ENCODE data around the gene IGF2BP3. TPM values are rescaled to one million over a fixed set of nuclear protein-coding genes. Genes with fewer than 3 reads are reported as not detected.
"Not testable (repeated sequence)": the region's sequence is repeated elsewhere in the genome, so short reads cannot be mapped to it uniquely, and the experiment has no call there.

The IGF2BP3 gene
- 99.3 and 107 TPM in 2 replicates for total RNA-seq (ENCODE audit: low replicate concordance)
- long read RNA-seq, full-length matches to known transcripts = 158 of 282 reads
- long read RNA-seq, partial matches to known transcripts = 78 of 282 reads
- long read RNA-seq, other reads (novel, unspliced or antisense) = 46 of 282 reads

- Mint-ChIP-seq H3K27ac (peak within 1 kb of the TSS; percentile 100), H3K27me3 (no peaks in the 10 kb centered on the region), H3K4me3 (peak within 1 kb of the TSS; percentile 91), H3K9me3 (no peaks in the 10 kb centered on the region), H3K36me3 (peaks cover 3% of the 10 kb centered on the region), H3K4me1 (ENCODE audit: unreplicated experiment) (peaks cover 19% of the 10 kb centered on the region)
- TF ChIP-seq CTCF (conservative IDR thresholded peaks at IDR 0.05) = no peak
- DNase-seq (ENCODE audit: extremely low spot score, unreplicated experiment) = peak; percentile 89
Measured at GRCh38 chr7:23470330-23471105, at the start of gene IGF2BP3. Gene IGF2BP3 (minus strand): TSS chr7:23470491. CDS start chr7:23470110, 381 bp downstream.

DNA sequence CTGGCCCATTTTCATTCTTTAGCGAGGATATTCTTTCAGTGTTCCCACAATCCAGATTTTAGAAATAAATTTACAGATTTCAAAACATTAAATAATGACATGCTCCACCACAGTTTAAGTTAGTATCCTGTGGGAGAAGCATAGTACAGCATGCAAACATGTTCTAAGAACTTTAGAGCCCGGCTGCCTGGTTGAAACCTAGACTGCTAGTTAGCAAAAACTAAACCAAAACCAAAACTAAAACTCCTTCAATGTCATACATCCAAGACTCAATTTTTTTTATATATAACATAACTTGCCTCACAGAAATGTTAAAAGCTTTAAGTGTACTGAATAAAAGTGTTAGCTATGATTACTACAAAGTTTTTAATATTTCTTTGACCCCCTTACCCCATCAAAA is 44.5 kb upstream of the IGF2BP3 start:
- no peaks in the 10 kb centered on the region for H3K27me3 Mint-ChIP-seq
- peak overlapping the region; percentile 89 for H3K27ac Mint-ChIP-seq
- H3K36me3 Mint-ChIP-seq = peaks cover 50% of the 10 kb centered on the region
- H3K4me1 Mint-ChIP-seq (ENCODE audit: unreplicated experiment) = no peaks in the 10 kb centered on the region
- DNase-seq (ENCODE audit: extremely low spot score, unreplicated experiment) = no peak
- TF ChIP-seq CTCF (conservative IDR thresholded peaks at IDR 0.05) = no peak
- H3K9me3 Mint-ChIP-seq = no peaks in the 10 kb centered on the region
- no peak overlapping the region for H3K4me3 Mint-ChIP-seq

- not testable (repeated sequence) for H3K27me3 Mint-ChIP-seq; H3K4me1 Mint-ChIP-seq (ENCODE audit: unreplicated experiment); DNase-seq (ENCODE audit: extremely low spot score, unreplicated experiment); H3K4me3 Mint-ChIP-seq; H3K9me3 Mint-ChIP-seq
- peaks cover 47% of the 10 kb centered on the region for H3K36me3 Mint-ChIP-seq
- peak overlapping the region; percentile 89 for H3K27ac Mint-ChIP-seq
Measured at GRCh38 chr7:23513746-23514145, 43.5 kb upstream of the IGF2BP3 start.

DNA sequence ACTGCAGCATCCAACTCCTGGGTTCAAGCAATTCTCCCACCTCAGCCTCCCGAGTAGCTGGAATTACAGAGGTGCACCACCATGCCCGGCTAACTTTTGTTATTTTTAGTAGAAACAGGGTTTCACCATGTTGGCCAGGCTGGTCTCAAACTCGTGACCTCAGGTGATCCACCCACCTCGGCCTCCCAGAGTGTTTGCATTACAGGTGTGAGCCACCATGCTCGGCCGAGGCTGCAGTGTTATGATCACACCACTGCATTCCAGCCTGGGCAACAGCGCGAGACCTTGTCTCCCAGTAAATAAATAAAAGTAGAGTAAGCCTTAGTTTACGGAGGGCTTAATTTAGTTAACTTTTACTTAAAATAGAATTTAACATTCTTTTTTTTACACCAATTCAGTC is 23.7 kb upstream of the IGF2BP3 start:
- H3K4me3 Mint-ChIP-seq = no peak overlapping the region
- TF ChIP-seq CTCF (conservative IDR thresholded peaks at IDR 0.05) = no peak

DNA sequence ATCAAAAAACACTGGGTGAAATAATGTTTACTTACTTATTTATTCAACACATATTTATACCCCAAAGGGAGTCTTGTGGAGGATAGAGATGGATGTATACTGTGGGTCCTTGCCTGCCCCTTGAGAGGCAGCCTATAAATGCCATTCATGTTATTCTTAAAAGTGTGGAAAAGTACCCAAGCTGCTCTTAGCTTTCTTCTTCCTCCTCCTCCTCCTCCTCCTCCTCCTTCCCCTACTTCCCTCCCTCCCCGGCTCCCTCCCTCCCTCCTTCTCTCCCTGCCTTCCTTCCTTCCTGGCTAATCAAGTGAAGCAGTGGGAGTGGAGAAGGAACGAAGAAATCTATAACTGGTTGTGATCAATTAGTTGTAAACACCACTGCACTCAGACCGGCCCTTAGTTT is 21.2 kb upstream of the IGF2BP3 start:
- Mint-ChIP-seq H3K9me3 (no peaks in the 10 kb centered on the region), H3K4me3 (no peak overlapping the region), H3K4me1 (ENCODE audit: unreplicated experiment) (no peaks in the 10 kb centered on the region), H3K36me3 (no peaks in the 10 kb centered on the region), H3K27ac (no peak overlapping the region), H3K27me3 (no peaks in the 10 kb centered on the region)
- no peak for TF ChIP-seq CTCF (conservative IDR thresholded peaks at IDR 0.05)
- DNase-seq (ENCODE audit: extremely low spot score, unreplicated experiment) = no peak

More for the DNA sequence above, 23.7 kb upstream of the IGF2BP3 start:
- Mint-ChIP-seq H3K27me3 (no peaks in the 10 kb centered on the region), H3K36me3 (peaks cover 5% of the 10 kb centered on the region), H3K9me3 (no peaks in the 10 kb centered on the region), H3K4me1 (ENCODE audit: unreplicated experiment) (no peaks in the 10 kb centered on the region), H3K27ac (no peak overlapping the region)
- no peak for DNase-seq (ENCODE audit: extremely low spot score, unreplicated experiment)

GRCh38 chr7:23490357-23491135 is 20.3 kb upstream of the IGF2BP3 start:
- H3K36me3 Mint-ChIP-seq = no peaks in the 10 kb centered on the region
- H3K27me3 Mint-ChIP-seq = no peaks in the 10 kb centered on the region
- H3K9me3 Mint-ChIP-seq = no peaks in the 10 kb centered on the region
- H3K4me3 Mint-ChIP-seq = no peak overlapping the region
- no peak for DNase-seq (ENCODE audit: extremely low spot score, unreplicated experiment)
- H3K4me1 Mint-ChIP-seq (ENCODE audit: unreplicated experiment) = peaks cover 4% of the 10 kb centered on the region
- H3K27ac Mint-ChIP-seq = no peak overlapping the region
- TF ChIP-seq CTCF (conservative IDR thresholded peaks at IDR 0.05) = no peak

DNA sequence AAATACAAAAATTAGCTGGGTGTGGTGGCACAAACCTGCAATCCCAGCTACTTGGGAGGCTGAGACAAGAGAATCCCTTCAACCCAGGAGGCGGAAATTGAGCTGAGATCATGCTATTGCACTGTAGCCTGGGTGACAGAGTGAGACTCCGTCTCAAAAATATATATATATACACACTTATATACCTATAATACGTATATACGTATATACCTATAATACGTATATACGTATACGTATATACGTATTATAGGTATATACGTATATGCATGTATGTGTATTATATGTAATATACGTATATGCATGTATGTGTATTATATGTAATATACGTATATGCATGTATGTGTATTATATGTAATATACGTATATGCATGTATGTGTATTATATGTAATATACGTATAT is 18.4 kb upstream of the IGF2BP3 start:
- not testable (repeated sequence) for H3K27ac Mint-ChIP-seq; H3K4me3 Mint-ChIP-seq; H3K36me3 Mint-ChIP-seq; DNase-seq (ENCODE audit: extremely low spot score, unreplicated experiment); H3K27me3 Mint-ChIP-seq; H3K4me1 Mint-ChIP-seq (ENCODE audit: unreplicated experiment); H3K9me3 Mint-ChIP-seq
